ENCODE data around the gene FLACC1.

GRCh38 chr2:201298462-201299052, 58.6 kb downstream of the FLACC1 start:
- no peak for TF ChIP-seq EZH2 (IDR thresholded peaks at IDR 0.05)
- TF ChIP-seq POLR2AphosphoS5 (IDR thresholded peaks at IDR 0.05; ENCODE audit: borderline replicate concordance, low read depth, low read length), result no peak
